Heart left ventricle (tissue), 16 donors: ENCODE results near the gene CNTNAP4. TPM values are rescaled to one million over a fixed set of nuclear protein-coding genes. Genes with fewer than 3 reads are reported as not detected.

Experiments
- ATAC-seq, 4 donors: fragments of 200-7000 bp; cut with Tn5 transposase; one replicate each; pipeline ENCODE4 v1.9.1; 2020 to 2022; ENCODE audit warnings: moderate library complexity in 4 of 4, mild to moderate bottlenecking in 3 of 4, moderate number of reproducible peaks in 1 of 4
- DNase-seq, 5 donors: peaks; one replicate each; pipeline ENCODE4 v3.0.0-alpha.2; 2020
- H3K27ac ChIP-seq, 12 donors: fragments of 200-600 bp; sonication (generic) in 4 of 12; one replicate each; pipeline versions ENCODE4 v1.5.0 to v1.8.0; 2016 to 2022; ENCODE audit warnings: mild to moderate bottlenecking in 2 of 12
- H3K27me3 ChIP-seq, 9 donors: fragments of 200-600 bp; sonication (generic) in 2 of 9; one replicate each; pipeline versions ENCODE4 v1.5.1 to v1.8.0; 2016 to 2022; ENCODE audit warnings: mild to moderate bottlenecking in 3 of 9
- H3K36me3 ChIP-seq, 9 donors: fragments of 200-600 bp; sonication (generic) in 2 of 9; one replicate each; pipeline versions ENCODE4 v1.5.0 to v1.8.0; 2018 to 2022; ENCODE audit warnings: mild to moderate bottlenecking in 2 of 9
- H3K4me1 ChIP-seq, 12 donors: fragments of 200-600 bp; sonication (generic) in 4 of 12; one replicate each; pipeline versions ENCODE4 v1.5.0 to v1.8.0; 2016 to 2022; ENCODE audit warnings: mild to moderate bottlenecking in 3 of 12
- H3K4me3 ChIP-seq, 12 donors: fragments of 200-600 bp; sonication (generic) in 4 of 12; one replicate each; pipeline versions ENCODE4 v1.5.0 to v1.8.0; 2017 to 2022; ENCODE audit warnings: mild to moderate bottlenecking in 9 of 12, moderate library complexity in 4 of 12
- H3K9me3 ChIP-seq, 12 donors: fragments of 200-600 bp; sonication (generic) in 4 of 12; one replicate each; pipeline versions ENCODE4 v1.5.0 to v1.8.0; 2016 to 2022; ENCODE audit warnings: mild to moderate bottlenecking in 1 of 12
- CTCF ChIP-seq, 12 donors: fragments of 200-600 bp; sonication (generic) in 4 of 12; IDR thresholded peaks; one replicate each; pipeline versions ENCODE4 v1.5.0 to v1.8.0; 2018 to 2022; ENCODE audit warnings: antibody characterized with exemption in 12 of 12, mild to moderate bottlenecking in 5 of 12
- POLR2A ChIP-seq, 2 donors: fragments of 450-650 bp; IDR thresholded peaks; one replicate each; pipeline ENCODE4 v1.6.1; 2017; ENCODE audit warnings: antibody characterized with exemption in 2 of 2, mild to moderate bottlenecking in 2 of 2, moderate library complexity in 2 of 2
- WGBS, 4 donors: extraction: QIAGEN DNeasy Blood & Tissue Kit in 2 of 4; methylation state at CpG; one replicate each; pipeline versions ENCODE4 v1.1.5 to v1.1.7; 2013 to 2018; 5-methylcytosine and 5-hydroxymethylcytosine counted together
- intact Hi-C, 10 donors: fragments of 100-400 bp; cut with DNase I; formaldehyde crosslinking; loops; one replicate each; pipeline versions ENCODE4 v1.11.1 to v1.14.2; 2022
- polyA plus RNA-seq, 2 donors: library from polyadenylated mRNA; stranded (reverse); fragments of 200-250 nt; gene quantifications; one replicate each; pipeline ENCODE4 v1.2.3, GENCODE V29; 2013
- total RNA-seq, 9 donors: library from RNA; depleted of rRNA in 2 of 9; stranded (reverse); fragments of >200 nt in 2 of 9; fragmentation: NEBNext Ultra II Directional in 3 of 9; extraction: Animal tissue kit (Norgen Biotek cat#: 25700) in 3 of 9; gene quantifications; one replicate each; pipeline versions ENCODE4 v1.1.0 to v1.2.4, GENCODE V29; 2016 to 2023
- donor health status: ischemic (EF 13 %, LVEDD 7.1; RV severe dilation, severe dysfunction).
- donor health status: healthy with polysubstance abuse.
- donor health status: DM: no; HTN: yes; CAD: no.
- donor health status: DM: no; HTN: no; CAD: no.
- donor health status: ischemic (EF 25% LVEDD 6.9; RV normal size, moderate dysfunction).
- donor health status: ischemic (EF 25% LVEDD 5.7; RV mildly dilated, moderate dysfunction).
- donor health status: healthy.
- donor health status: DM: yes; HTN: yes; CAD: no.
- donor health status: ischemic (EF 35%, LVEDD 5.7; RV mildly dilated, moderate dysfunction).
- donor health status: nonischemic (EF 11% LVEDD 7.7; RV severe dilation, severe dysfunction).
- donor health status: DM: yes; HTN: yes; CAD: no.
- donor health status: PGD.
- donor health status: ischemic (EF 29% LVEDD 5.4; RV normal size, mild dysfunction).
- donor health status: nonischemic (EF 23%, LVEDD 6.1; RV moderate dilation, normal function).

Gene CNTNAP4
- total and polyA plus RNA-seq, 11 donors = not detected

GRCh38 chr16:76292218-76292617, 15.0 kb downstream of the CNTNAP4 start:
- no peak for ATAC-seq
- intact Hi-C loops = no loop called here
- no peaks in the 10 kb centered on the region for H3K9me3 ChIP-seq
- TF ChIP-seq CTCF (IDR thresholded peaks at IDR 0.05) (no peak), POLR2A (IDR thresholded peaks at IDR 0.05) (no peak)
- DNase-seq = no peak
- H3K27ac ChIP-seq = no peak overlapping the region
- no peaks in the 10 kb centered on the region for H3K36me3 ChIP-seq
- WGBS, 4 donors = 57 to 66% (median 59%) methylated on average over 5 of the region's 5 CpGs
- H3K4me3 ChIP-seq = no peak overlapping the region
- no peaks in the 10 kb centered on the region for H3K4me1 ChIP-seq
- no peaks in the 10 kb centered on the region for H3K27me3 ChIP-seq

- no peaks in the 10 kb centered on the region for H3K36me3 ChIP-seq
- TF ChIP-seq POLR2A (IDR thresholded peaks at IDR 0.05) = no peak
- TF ChIP-seq CTCF (IDR thresholded peaks at IDR 0.05) = no peak
- DNase-seq (no peak), ATAC-seq (no peak)
- WGBS, 4 donors = 74 to 85% (median 78%) methylated on average over 3 of the region's 3 CpGs
- no peak overlapping the region for H3K27ac ChIP-seq
- no peak overlapping the region for H3K4me3 ChIP-seq
- intact Hi-C loops = no loop called here
- H3K27me3 ChIP-seq = no peaks in the 10 kb centered on the region
- no peaks in the 10 kb centered on the region for H3K9me3 ChIP-seq
- no peaks in the 10 kb centered on the region for H3K4me1 ChIP-seq
Measured at GRCh38 chr16:76293980-76294379, 16.8 kb downstream of the CNTNAP4 start.

GRCh38 chr16:76294396-76295214, 17.4 kb downstream of the CNTNAP4 start:
- H3K4me3 ChIP-seq = no peak overlapping the region
- TF ChIP-seq CTCF (IDR thresholded peaks at IDR 0.05) (no peak), POLR2A (IDR thresholded peaks at IDR 0.05) (no peak)
- H3K36me3 ChIP-seq = no peaks in the 10 kb centered on the region
- ATAC-seq (no peak), DNase-seq (no peak)
- H3K27me3 ChIP-seq = no peaks in the 10 kb centered on the region
- no peaks in the 10 kb centered on the region for H3K9me3 ChIP-seq
- H3K4me1 ChIP-seq = no peaks in the 10 kb centered on the region
- 91 to 95% (median 93%) methylated on average over 3 of the region's 3 CpGs for WGBS, 4 donors
- no peak overlapping the region for H3K27ac ChIP-seq
- intact Hi-C loops = no loop called here

GRCh38 chr16:76297941-76298340, 20.7 kb downstream of the CNTNAP4 start:
- no peaks in the 10 kb centered on the region for H3K27me3 ChIP-seq
- no peaks in the 10 kb centered on the region for H3K4me1 ChIP-seq
- no peak for ATAC-seq
- 61 to 64% (median 62%) methylated on average over 3 of the region's 3 CpGs for WGBS, 4 donors
- TF ChIP-seq CTCF (IDR thresholded peaks at IDR 0.05) = no peak
- no peak for TF ChIP-seq POLR2A (IDR thresholded peaks at IDR 0.05)
- no peak for DNase-seq
- no peaks in the 10 kb centered on the region for H3K36me3 ChIP-seq
- no peak overlapping the region for H3K4me3 ChIP-seq
- intact Hi-C loops = no loop called here
- no peak overlapping the region for H3K27ac ChIP-seq
- no peaks in the 10 kb centered on the region for H3K9me3 ChIP-seq
